Ovary (tissue), 9 donors: ENCODE measurements around the gene CMBL. TPM values are rescaled to one million over a fixed set of nuclear protein-coding genes. Genes with fewer than 3 reads are reported as not detected.
"Not testable (repeated sequence)": the region's sequence is repeated elsewhere in the genome, so short reads cannot be mapped to it uniquely, and the experiment has no call there.

ENCODE experiments used
- DNase-seq, 5 donors: peaks; one replicate each; pipeline ENCODE4 v3.0.0-alpha.2; 2019 to 2020
- H3K27ac ChIP-seq, 2 donors: fragments of 200-600 bp; one replicate each; pipeline versions ENCODE4 v1.5.1 to v1.8.0; 2019 to 2022
- H3K27me3 ChIP-seq: fragments of 200-600 bp; one replicate; pipeline ENCODE4 v1.8.0; 2022
- H3K36me3 ChIP-seq: fragments of 200-600 bp; sonication (generic); one replicate; pipeline ENCODE4 v1.5.1; 2019
- H3K4me1 ChIP-seq: one replicate; pipeline ENCODE4 v1.8.1; 2013; ENCODE audit warnings: mild to moderate bottlenecking, moderate library complexity; ENCODE audit not compliant: insufficient read depth
- H3K4me3 ChIP-seq: fragments of 200-600 bp; sonication (generic); one replicate; pipeline ENCODE4 v1.5.1; 2017
- H3K9me3 ChIP-seq, 2 donors: fragments of 200-600 bp in 1 of 2; sonication (generic) in 1 of 2; one replicate each; pipeline versions ENCODE4 v1.5.1 to v1.8.1; 2013 to 2019; ENCODE audit warnings: mild to moderate bottlenecking in 1 of 2, moderate library complexity in 1 of 2
- EP300 ChIP-seq: sonication (generic); formaldehyde crosslinking; IDR thresholded peaks from one replicate; pipeline ENCODE4 v1.6.1; 2017; ENCODE audit warnings: antibody characterized with exemption
- POLR2A ChIP-seq: fragments of 450-650 bp; IDR thresholded peaks from one replicate; pipeline ENCODE4 v1.6.1; 2017; ENCODE audit warnings: antibody characterized with exemption, mild to moderate bottlenecking, moderate library complexity
- WGBS, 3 donors: extraction: QIAGEN DNeasy Blood & Tissue Kit in 1 of 3; methylation state at CpG; one replicate each; pipeline versions ENCODE4 v1.1.5 to v1.1.7; 2013 to 2017; 5-methylcytosine and 5-hydroxymethylcytosine counted together
- intact Hi-C, 4 donors: fragments of 100-400 bp; cut with DNase I; formaldehyde crosslinking; loops; one replicate each; pipeline versions ENCODE4 v1.11.0 to v1.15.1; 2022 to 2023
- polyA plus RNA-seq, 2 donors: library from polyadenylated mRNA; stranded (reverse); fragments of 200-250 nt in 1 of 2; fragments of 350-450 nt in 1 of 2; fragmentation: Illumina TruSeq in 1 of 2; extraction: RNeasy Lipid Tissue Mini Kit (QIAGEN cat#74804) in 1 of 2; gene quantifications; one replicate each; pipeline ENCODE4 v1.2.3, GENCODE V29; 2013 to 2014
- total RNA-seq, 7 donors: library from RNA; depleted of rRNA in 2 of 7; stranded (reverse); fragments of >200 nt in 2 of 7; fragmentation: NEBNext Ultra II Directional in 3 of 7; extraction: Animal tissue kit (Norgen Biotek cat#: 25700) in 3 of 7; gene quantifications; one replicate each; pipeline versions ENCODE4 v1.1.0 to v1.2.4, GENCODE V29; 2016 to 2023
- TF ChIP-seq, protein P1 (sequence below), 3 donors: fragments of 450-650 bp in 2 of 3; fragments of 200-600 bp in 1 of 3; IDR thresholded peaks; one replicate each; pipeline versions ENCODE4 v1.5.1 to v1.8.0; 2016 to 2022; ENCODE audit warnings: antibody characterized with exemption in 3 of 3, mild to moderate bottlenecking in 1 of 3
- donor health status: DM: no; HTN: no; CAD: no; lungs with moderate emphysema.
- donor health status: DM: no; HTN: no; CAD: no.
- donor health status: Bipolar disorder and iron deficiency.
- donor health status: DM: yes; HTN: yes; CAD: no.
- donor health status: DM: no; HTN: no; CAD: no.
- donor health status: DM: yes; HTN: yes; CAD: no.

Gene CMBL
- total and polyA plus RNA-seq, 9 donors = 7.3 to 69.0 (median 43.2) TPM

DNA sequence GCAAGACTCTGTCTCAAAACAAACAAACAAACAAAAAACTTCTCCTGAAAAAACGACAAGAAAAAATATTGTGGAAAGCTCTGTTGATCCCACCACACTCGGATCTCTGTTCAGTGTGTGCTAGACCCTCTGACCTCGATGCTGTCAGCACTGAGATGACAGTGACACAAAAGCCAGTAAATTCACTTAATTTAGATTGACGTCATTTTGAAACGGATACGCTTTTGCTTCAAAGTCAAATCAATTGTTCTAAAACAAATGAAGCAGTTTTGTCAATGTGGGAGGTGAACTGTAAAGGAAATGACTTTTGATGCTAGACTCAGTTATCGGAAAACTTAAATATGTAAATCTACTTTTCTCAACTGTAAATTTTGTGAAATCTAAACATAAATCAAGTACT lies 31.0 kb downstream of the CMBL start:
- intact Hi-C loops = no loop called here
- Histone ChIP-seq H3K9me3 (no peaks in the 10 kb centered on the region), H3K4me3 (no peak overlapping the region), H3K27me3 (no peaks in the 10 kb centered on the region), H3K27ac (no peak overlapping the region), H3K36me3 (no peaks in the 10 kb centered on the region), H3K4me1 (no peaks in the 10 kb centered on the region)
- no peak for TF ChIP-seq EP300
- no peak for TF ChIP-seq POLR2A
- TF ChIP-seq, protein P1, sequence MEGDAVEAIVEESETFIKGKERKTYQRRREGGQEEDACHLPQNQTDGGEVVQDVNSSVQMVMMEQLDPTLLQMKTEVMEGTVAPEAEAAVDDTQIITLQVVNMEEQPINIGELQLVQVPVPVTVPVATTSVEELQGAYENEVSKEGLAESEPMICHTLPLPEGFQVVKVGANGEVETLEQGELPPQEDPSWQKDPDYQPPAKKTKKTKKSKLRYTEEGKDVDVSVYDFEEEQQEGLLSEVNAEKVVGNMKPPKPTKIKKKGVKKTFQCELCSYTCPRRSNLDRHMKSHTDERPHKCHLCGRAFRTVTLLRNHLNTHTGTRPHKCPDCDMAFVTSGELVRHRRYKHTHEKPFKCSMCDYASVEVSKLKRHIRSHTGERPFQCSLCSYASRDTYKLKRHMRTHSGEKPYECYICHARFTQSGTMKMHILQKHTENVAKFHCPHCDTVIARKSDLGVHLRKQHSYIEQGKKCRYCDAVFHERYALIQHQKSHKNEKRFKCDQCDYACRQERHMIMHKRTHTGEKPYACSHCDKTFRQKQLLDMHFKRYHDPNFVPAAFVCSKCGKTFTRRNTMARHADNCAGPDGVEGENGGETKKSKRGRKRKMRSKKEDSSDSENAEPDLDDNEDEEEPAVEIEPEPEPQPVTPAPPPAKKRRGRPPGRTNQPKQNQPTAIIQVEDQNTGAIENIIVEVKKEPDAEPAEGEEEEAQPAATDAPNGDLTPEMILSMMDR (IDR thresholded peaks at IDR 0.05) = no peak
- 82 to 85% (median 84%) methylated on average over 7 of the region's 7 CpGs for WGBS, 3 donors
- DNase-seq = no peak

DNA sequence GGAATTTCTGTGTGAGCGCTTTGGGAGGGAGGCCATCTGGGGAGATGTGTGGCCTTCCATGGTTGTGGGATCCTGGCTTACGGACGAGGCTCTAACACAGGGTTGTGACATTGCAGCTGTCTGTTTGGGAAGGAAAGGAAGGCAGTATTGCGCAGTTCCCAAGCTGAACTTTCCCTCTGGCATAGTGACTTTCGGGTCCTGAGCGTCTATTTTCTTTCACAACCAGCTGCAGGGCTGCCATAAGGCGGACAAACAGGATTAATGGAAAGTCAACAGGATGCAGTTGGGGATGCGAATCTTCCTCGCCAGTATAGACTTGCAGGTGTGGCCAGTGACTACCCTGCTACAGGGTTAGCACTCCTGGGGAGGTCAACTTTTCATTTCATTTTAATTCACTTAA lies 31.7 kb downstream of the CMBL start:
- Histone ChIP-seq H3K27me3 (no peaks in the 10 kb centered on the region), H3K4me3 (no peak overlapping the region), H3K4me1 (no peaks in the 10 kb centered on the region), H3K9me3 (no peaks in the 10 kb centered on the region), H3K36me3 (no peaks in the 10 kb centered on the region), H3K27ac (no peak overlapping the region)
- intact Hi-C loops = no loop called here
- TF ChIP-seq, protein P1 (IDR thresholded peaks at IDR 0.05) = no peak
- TF ChIP-seq EP300 (no peak), POLR2A (no peak)
- 69 to 80% (median 73%) methylated on average over 9 of the region's 9 CpGs for WGBS, 3 donors
- DNase-seq = peak in 1 of 5 donors; percentile 19

DNA sequence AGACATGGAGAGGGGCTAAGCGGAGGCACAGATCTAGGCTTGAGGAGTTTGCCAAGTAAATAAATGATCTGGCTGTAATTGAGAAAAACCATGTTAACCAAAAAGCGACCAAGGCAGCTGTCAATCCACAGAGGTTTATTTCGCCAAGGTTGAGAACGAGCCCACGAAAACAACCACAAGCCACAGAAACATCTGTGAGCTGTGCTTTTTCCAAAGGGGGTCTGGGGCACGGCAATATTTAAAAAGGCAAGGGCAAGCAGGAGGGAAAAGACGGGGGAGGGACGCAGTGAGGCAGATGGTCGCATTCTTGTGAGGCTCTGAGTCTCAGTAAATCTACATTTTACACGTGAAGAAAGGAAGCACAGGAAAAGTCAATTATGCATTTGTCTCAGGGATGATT lies 32.2 kb downstream of the CMBL start:
- intact Hi-C loops = no loop called here
- H3K27me3 ChIP-seq = no peaks in the 10 kb centered on the region
- H3K4me3 ChIP-seq = no peak overlapping the region
- 47 to 64% (median 52%) methylated on average over 10 of the region's 10 CpGs for WGBS, 3 donors
- no peaks in the 10 kb centered on the region for H3K36me3 ChIP-seq
- no peak for DNase-seq
- H3K9me3 ChIP-seq = no peaks in the 10 kb centered on the region
- H3K27ac ChIP-seq = no peak overlapping the region
- no peaks in the 10 kb centered on the region for H3K4me1 ChIP-seq
- no peak for TF ChIP-seq POLR2A
- TF ChIP-seq EP300 = no peak
- TF ChIP-seq, protein P1 (IDR thresholded peaks at IDR 0.05) = no peak

DNA sequence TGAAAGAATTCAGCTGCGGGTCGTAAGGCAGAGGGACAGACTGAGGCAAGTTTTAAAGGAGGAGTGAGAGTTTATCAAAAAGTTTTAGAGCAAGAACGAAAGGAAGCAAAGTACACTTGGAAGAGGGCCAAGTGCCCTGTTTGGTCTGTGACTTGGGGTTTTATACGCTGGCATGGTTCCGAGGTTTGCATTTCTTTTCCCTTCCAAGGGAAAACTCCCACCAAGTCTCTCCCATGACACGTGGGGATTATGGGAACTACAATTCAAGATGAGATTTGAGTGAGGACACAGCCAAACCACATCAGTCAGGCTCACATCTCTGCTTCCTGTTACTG lies 34.9 kb downstream of the CMBL start:
- H3K4me3 ChIP-seq, H3K27ac ChIP-seq, H3K9me3 ChIP-seq, DNase-seq, H3K27me3 ChIP-seq, H3K4me1 ChIP-seq, H3K36me3 ChIP-seq, intact Hi-C loops: not testable (repeated sequence)
- WGBS, 3 donors = 49 to 73% (median 59%) methylated on average over 6 of the region's 6 CpGs

DNA sequence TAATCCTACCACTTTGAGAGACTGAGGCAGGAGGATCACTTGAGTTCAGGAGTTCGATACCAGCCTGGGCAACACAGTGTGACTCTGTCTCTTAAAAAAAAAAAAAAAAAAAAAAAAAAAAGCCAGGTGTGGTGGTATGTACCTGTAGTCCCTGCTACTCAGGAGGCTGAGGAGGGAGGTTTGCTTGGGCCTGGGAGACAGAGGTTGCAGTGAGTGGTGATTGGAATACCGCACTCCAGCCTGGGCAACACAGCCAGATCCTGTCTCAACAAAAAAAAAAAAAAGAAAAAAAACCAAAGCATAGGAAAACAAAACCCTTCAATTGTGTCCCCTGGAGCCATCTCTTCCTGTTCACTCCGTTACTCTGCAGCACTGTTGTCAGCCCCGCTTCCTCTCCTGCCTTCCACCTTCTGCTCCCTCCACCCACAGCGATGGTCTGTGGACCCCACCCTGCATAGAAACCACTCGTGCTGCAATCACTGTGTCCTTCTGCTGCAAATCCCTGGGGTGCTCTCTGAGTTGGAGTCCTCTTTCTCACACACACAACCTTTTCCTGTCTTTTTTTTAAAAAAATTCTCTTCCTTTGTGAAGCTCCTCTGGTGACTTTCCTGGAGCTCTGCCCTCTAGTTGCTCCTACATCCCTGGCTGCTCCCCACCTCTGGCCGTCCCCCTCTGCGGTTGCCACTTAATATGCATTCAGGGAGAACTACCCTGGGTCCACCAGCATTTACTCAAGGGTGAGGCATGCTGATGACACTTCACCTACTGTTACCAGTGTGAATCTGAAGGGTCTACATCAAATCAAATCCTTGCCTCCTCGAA lies 35.4 kb downstream of the CMBL start:
- H3K9me3 ChIP-seq = no peaks in the 10 kb centered on the region
- DNase-seq = no peak
- no peak for TF ChIP-seq EP300
- no peak for TF ChIP-seq POLR2A
- TF ChIP-seq, protein P1 (IDR thresholded peaks at IDR 0.05) = no peak
- intact Hi-C loops = no loop called here
- H3K4me1 ChIP-seq = no peaks in the 10 kb centered on the region
- H3K4me3 ChIP-seq = no peak overlapping the region
- no peak overlapping the region for H3K27ac ChIP-seq
- 84 to 90% (median 86%) methylated on average over 9 of the region's 9 CpGs for WGBS, 3 donors
- H3K27me3 ChIP-seq = no peaks in the 10 kb centered on the region
- no peaks in the 10 kb centered on the region for H3K36me3 ChIP-seq
